Measurements from ENCODE around the gene GALNTL6. TPM values are rescaled to one million over a fixed set of nuclear protein-coding genes. Genes with fewer than 3 reads are reported as not detected.

Gene GALNTL6
- total and polyA plus RNA-seq, 9 of the 15 experiments (the other 6 are each of a cell fraction or from before 2014, with no cell fraction given): 0.18 to 0.50 (median 0.29) TPM

DNA sequence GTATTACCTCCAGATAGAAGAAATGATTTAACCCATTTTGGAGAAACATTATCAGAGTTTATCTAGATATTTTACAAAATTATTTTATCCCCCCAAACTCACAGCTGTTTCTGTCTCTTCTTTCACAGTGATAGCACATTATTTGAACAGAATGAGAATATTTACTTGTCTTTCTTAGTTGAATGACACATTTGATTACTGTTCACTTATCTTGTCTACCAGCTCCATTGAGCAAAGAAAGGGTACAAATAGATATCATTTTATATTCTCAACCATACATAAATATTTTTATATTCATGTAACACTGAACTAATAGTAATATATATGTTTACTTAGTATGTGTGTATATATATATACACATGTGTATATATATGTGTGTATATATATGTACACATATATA lies 364.2 kb downstream of the GALNTL6 start:
- ChIA-PET POLR2A (no interaction called here), CTCF (ENCODE audit: low intra/inter-chr PET ratio) (no interaction called here)
- Histone ChIP-seq H3K9ac (ENCODE audit: insufficient read depth in 1 of 2, low read depth in 2 of 2, low read length in 2 of 2) (no peak overlapping the region), H3K4me1 (replicated peaks in 1 of 2; ENCODE audit: control insufficient read depth in 2 of 2, insufficient read depth in 2 of 2, low read length in 2 of 2) (no peaks in the 10 kb centered on the region; a peak in 1 of 5 replicates), H3K27ac (ENCODE audit: extremely low read depth, low read depth, low read length) (no peak overlapping the region), H3K9me1 (ENCODE audit: control insufficient read depth, insufficient read depth, low read length) (no peaks in the 10 kb centered on the region), H3K36me3 (ENCODE audit: control insufficient read depth, insufficient read depth, low read length) (no peaks in the 10 kb centered on the region), H3K79me2 (ENCODE audit: control insufficient read depth, insufficient read depth, low read length) (no peaks in the 10 kb centered on the region), H2AFZ (ENCODE audit: low read depth, low read length) (no peak overlapping the region), H4K20me1 (replicated peaks; ENCODE audit: control insufficient read depth, insufficient read depth, low read length) (no peaks in the 10 kb centered on the region), H3K4me2 (ENCODE audit: insufficient read depth, low read length) (no peak overlapping the region), H3K9me3 (replicated peaks; ENCODE audit: control insufficient read depth, insufficient read depth, low read depth, low read length) (0 out of 2 replicates have a peak, but pooled peaks cover 2% of the 10 kb centered on the region), H3K27me3 (ENCODE audit: control insufficient read depth in 2 of 2, insufficient read depth in 2 of 2, low read length in 2 of 2) (no peaks in the 10 kb centered on the region), H3K4me3 (no peak overlapping the region)
- no TSS peak for BruUV-seq (replicated peaks)
- TF ChIP-seq, protein P1, sequence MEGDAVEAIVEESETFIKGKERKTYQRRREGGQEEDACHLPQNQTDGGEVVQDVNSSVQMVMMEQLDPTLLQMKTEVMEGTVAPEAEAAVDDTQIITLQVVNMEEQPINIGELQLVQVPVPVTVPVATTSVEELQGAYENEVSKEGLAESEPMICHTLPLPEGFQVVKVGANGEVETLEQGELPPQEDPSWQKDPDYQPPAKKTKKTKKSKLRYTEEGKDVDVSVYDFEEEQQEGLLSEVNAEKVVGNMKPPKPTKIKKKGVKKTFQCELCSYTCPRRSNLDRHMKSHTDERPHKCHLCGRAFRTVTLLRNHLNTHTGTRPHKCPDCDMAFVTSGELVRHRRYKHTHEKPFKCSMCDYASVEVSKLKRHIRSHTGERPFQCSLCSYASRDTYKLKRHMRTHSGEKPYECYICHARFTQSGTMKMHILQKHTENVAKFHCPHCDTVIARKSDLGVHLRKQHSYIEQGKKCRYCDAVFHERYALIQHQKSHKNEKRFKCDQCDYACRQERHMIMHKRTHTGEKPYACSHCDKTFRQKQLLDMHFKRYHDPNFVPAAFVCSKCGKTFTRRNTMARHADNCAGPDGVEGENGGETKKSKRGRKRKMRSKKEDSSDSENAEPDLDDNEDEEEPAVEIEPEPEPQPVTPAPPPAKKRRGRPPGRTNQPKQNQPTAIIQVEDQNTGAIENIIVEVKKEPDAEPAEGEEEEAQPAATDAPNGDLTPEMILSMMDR (IDR thresholded peaks at IDR 0.05 in 2 of 3, conservative IDR thresholded peaks at IDR 0.05 in 1 of 3; ENCODE audit: insufficient read depth in 2 of 3, low read depth in 1 of 3, low read length in 3 of 3): no peak
- TF ChIP-seq HMG20A (CRISPR knock-in tag; conservative IDR thresholded peaks at IDR 0.05) (no peak), ZFP30 (CRISPR knock-in tag; IDR thresholded peaks at IDR 0.05; ENCODE audit: borderline replicate concordance) (no peak), SMARCE1 (IDR thresholded peaks at IDR 0.05) (no peak), ZNF140 (CRISPR knock-in tag; IDR thresholded peaks at IDR 0.05) (no peak), GABPA (tag; conservative IDR thresholded peaks at IDR 0.05; ENCODE audit: low read depth) (no peak), RNF2 (IDR thresholded peaks at IDR 0.05) (no peak)
- TF ChIP-seq, protein P2, sequence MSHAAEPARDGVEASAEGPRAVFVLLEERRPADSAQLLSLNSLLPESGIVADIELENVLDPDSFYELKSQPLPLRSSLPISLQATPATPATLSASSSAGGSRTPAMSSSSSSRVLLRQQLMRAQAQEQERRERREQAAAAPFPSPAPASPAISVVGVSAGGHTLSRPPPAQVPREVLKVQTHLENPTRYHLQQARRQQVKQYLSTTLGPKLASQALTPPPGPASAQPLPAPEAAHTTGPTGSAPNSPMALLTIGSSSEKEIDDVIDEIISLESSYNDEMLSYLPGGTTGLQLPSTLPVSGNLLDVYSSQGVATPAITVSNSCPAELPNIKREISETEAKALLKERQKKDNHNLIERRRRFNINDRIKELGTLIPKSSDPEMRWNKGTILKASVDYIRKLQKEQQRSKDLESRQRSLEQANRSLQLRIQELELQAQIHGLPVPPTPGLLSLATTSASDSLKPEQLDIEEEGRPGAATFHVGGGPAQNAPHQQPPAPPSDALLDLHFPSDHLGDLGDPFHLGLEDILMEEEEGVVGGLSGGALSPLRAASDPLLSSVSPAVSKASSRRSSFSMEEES (CRISPR knock-in tag; IDR thresholded peaks at IDR 0.05): no peak
- TF ChIP-seq, protein P3, sequence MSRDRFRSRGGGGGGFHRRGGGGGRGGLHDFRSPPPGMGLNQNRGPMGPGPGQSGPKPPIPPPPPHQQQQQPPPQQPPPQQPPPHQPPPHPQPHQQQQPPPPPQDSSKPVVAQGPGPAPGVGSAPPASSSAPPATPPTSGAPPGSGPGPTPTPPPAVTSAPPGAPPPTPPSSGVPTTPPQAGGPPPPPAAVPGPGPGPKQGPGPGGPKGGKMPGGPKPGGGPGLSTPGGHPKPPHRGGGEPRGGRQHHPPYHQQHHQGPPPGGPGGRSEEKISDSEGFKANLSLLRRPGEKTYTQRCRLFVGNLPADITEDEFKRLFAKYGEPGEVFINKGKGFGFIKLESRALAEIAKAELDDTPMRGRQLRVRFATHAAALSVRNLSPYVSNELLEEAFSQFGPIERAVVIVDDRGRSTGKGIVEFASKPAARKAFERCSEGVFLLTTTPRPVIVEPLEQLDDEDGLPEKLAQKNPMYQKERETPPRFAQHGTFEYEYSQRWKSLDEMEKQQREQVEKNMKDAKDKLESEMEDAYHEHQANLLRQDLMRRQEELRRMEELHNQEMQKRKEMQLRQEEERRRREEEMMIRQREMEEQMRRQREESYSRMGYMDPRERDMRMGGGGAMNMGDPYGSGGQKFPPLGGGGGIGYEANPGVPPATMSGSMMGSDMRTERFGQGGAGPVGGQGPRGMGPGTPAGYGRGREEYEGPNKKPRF (IDR thresholded peaks at IDR 0.05; ENCODE audit: low read depth, low read length): no peak
- ATAC-seq (no peak), FAIRE-seq (no peak), DNase-seq (ENCODE audit: extremely low read depth in 1 of 4, low spot score in 3 of 4) (no peak)
- in situ Hi-C loops (cut with MboI) (no loop called here), intact Hi-C loops (cut with micrococcal nuclease) (no loop called here)

All from K562 (cell line).